Measurements from ENCODE around the gene HEMGN.

The HEMGN gene

DNA sequence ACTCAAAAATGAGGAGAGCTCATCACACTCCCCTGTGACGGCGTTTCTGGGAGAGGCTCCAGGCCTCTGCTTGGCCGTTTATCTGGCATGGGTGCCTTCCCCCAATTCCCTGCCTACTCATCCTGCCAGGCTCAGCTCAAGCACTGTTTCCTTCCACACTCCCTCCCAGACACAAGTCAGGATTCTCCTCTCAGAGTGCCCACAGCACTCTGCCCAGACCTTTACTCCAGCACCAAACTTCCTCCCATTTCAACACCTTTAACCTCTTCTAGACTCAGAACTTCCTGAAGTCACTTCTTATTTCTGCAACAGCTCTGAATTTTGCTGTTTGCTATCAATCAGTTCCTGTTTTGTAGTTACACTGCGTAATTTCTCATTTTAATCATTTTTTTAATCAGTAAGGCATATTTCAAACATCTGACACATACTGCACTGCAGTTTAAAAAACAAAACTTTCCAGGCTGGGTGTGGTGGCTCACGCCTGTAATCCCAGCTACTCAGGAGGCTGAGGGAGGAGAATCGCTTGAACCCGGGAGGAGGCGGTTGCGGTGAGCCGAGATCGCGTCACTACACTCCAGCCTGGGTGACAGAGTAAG lies 31.6 kb downstream of the HEMGN start:
- TF ChIP-seq, protein P1, sequence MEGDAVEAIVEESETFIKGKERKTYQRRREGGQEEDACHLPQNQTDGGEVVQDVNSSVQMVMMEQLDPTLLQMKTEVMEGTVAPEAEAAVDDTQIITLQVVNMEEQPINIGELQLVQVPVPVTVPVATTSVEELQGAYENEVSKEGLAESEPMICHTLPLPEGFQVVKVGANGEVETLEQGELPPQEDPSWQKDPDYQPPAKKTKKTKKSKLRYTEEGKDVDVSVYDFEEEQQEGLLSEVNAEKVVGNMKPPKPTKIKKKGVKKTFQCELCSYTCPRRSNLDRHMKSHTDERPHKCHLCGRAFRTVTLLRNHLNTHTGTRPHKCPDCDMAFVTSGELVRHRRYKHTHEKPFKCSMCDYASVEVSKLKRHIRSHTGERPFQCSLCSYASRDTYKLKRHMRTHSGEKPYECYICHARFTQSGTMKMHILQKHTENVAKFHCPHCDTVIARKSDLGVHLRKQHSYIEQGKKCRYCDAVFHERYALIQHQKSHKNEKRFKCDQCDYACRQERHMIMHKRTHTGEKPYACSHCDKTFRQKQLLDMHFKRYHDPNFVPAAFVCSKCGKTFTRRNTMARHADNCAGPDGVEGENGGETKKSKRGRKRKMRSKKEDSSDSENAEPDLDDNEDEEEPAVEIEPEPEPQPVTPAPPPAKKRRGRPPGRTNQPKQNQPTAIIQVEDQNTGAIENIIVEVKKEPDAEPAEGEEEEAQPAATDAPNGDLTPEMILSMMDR (conservative IDR thresholded peaks at IDR 0.05; ENCODE audit: low read length): no peak
- no peak overlapping the region for H3K4me3 ChIP-seq (ENCODE audit: low read length)

DNA sequence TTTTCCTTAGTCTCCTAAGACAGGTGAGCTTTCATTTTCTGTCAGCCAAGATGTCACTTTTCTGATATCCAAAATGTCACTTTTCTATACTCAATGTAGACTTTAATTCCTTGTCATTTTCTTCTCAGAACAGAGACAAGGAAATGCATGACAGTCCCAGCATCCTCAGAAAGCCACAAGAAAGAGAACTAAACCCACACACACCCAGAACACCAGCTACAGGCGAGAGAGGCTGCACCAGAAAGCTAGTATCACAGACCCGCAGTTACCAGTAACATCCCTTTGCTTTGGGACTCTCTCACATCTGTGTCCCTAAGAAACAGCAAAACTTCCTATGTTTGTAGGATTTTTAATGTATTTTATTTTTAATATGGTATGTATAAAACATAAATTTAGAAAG lies 32.7 kb downstream of the HEMGN start:
- TF ChIP-seq, protein P1 (conservative IDR thresholded peaks at IDR 0.05; ENCODE audit: low read length): no peak
- no peak for DNase-seq (ENCODE audit: low read depth)

More for the DNA sequence above, 31.6 kb downstream of the HEMGN start:
- DNase-seq (ENCODE audit: low read depth): peak; percentile 43

DNA sequence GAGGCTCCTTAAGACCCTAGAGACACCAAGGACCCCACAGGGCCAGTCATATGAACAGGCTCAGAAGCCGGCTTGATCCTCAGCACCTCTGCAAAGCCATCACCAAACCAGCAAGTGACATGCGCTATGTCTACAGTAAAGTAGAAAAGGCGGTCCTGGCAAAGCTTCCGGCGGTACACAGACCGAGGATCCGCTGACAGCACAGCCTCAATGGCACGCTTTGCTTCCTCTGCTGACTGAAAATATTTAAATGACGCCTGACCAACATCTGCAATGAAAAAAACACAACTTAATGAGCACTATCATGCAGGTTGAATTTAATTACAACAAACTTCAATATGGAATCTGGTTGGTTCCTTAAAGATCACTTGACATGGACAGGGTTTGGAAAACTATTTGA lies 33.2 kb downstream of the HEMGN start:
- TF ChIP-seq, protein P1 (conservative IDR thresholded peaks at IDR 0.05; ENCODE audit: low read length): no peak
- no peak for DNase-seq (ENCODE audit: low read depth)
- H3K4me3 ChIP-seq (ENCODE audit: low read length): no peak overlapping the region

More for the DNA sequence above, 32.7 kb downstream of the HEMGN start:
- no peak overlapping the region for H3K4me3 ChIP-seq (ENCODE audit: low read length)

DNA sequence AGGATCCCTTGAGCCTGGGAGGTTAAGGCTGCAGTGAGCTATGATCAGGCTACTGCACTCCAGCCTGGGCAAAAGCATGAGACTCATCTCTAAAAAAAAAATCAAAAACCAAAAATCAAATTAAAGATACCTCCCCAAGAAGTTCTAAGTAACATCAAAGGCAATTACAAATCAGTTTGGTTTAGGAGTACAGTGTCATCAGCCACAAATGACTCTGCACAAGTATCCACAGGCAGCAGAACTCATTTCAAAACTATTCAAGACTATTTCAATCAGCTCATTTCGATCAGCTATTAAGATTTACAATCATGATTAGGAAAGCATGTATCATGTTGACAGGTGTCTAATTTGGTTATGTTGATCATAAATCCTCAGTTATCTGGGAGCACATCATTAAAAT lies 34.8 kb downstream of the HEMGN start:
- DNase-seq (ENCODE audit: low read depth): no peak
- no peak overlapping the region for H3K4me3 ChIP-seq (ENCODE audit: low read length)
- TF ChIP-seq, protein P1 (conservative IDR thresholded peaks at IDR 0.05; ENCODE audit: low read length): no peak

DNA sequence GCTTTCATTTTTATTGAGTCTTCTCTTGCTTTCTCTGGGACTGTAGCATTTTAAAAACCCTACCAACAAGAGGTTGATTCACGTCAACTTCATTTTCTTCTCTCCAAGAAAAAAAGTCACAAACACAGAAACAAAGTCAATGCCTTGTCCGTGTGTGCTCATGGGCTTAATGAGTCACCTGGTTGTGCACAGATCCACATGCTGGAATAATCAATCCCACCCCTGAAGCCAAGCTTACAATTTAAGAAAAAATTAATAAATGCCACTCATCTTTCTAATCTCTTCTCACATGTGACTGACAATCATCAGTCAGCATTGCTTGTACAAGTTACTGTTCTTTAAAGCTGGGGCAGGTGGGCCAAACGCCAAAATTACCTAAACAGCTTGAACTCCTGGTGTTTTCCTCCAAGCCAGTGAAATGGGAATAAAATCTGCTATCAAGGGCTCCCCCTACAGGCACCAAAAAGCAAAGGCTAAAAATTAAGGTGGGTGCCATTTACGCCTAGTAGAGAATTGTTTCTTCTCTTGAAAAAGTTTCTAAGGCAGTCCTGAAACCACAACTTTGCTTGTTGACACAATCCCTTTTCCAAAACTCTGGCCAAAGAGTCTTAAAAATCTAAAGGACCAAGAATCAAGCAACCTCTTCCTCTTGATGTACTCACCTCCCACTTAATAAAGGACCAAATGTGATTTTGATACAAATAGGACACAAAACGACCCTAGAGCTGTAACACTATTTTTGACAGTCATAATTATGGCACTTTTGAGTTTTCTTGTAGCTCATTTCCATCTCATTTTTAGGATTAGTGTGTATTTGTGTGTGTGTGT lies 37.0 kb downstream of the HEMGN start:
- TF ChIP-seq, protein P1 (conservative IDR thresholded peaks at IDR 0.05; ENCODE audit: low read length): peak; percentile 86

DNA sequence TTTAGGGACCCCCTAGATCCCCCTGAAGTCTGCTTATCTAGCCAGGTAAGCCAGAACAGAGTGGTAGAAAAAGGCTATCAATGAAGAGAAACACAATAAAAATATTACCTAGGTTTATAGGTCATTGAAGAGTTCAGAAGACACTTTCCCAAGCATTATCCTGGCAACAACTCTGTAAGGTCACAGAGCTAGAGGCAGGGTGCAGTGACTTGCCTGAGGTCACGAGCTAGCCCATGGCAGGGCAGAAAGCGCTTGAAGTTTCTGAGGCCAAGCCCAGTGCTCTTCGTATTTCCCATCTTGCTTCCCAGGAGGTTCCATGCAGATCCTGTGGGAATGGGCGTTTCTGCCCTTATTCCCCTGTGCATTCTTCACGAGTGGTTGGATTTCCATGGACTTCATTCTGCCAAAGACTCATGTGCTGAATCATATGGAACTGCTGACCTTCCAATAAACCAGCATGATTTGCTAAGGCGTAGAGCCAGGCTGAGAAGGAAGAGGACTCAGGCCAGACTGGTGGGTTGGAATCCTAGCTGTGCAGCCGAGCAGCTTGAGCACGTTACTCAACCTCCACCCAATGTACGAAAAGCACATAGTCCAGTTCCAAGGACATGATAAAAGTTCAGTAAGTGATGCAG lies 37.8 kb downstream of the HEMGN start:
- TF ChIP-seq, protein P1 (conservative IDR thresholded peaks at IDR 0.05; ENCODE audit: low read length): no peak
- peak; percentile 73 for DNase-seq (ENCODE audit: low read depth)
- no peak overlapping the region for H3K4me3 ChIP-seq (ENCODE audit: low read length)

More for the DNA sequence above, 37.0 kb downstream of the HEMGN start:
- DNase-seq (ENCODE audit: low read depth): peak; percentile 55
- no peak overlapping the region for H3K4me3 ChIP-seq (ENCODE audit: low read length)

Data from AG10803 (cell line).